ENCODE data around the gene SSH3.

Gene SSH3

DNA sequence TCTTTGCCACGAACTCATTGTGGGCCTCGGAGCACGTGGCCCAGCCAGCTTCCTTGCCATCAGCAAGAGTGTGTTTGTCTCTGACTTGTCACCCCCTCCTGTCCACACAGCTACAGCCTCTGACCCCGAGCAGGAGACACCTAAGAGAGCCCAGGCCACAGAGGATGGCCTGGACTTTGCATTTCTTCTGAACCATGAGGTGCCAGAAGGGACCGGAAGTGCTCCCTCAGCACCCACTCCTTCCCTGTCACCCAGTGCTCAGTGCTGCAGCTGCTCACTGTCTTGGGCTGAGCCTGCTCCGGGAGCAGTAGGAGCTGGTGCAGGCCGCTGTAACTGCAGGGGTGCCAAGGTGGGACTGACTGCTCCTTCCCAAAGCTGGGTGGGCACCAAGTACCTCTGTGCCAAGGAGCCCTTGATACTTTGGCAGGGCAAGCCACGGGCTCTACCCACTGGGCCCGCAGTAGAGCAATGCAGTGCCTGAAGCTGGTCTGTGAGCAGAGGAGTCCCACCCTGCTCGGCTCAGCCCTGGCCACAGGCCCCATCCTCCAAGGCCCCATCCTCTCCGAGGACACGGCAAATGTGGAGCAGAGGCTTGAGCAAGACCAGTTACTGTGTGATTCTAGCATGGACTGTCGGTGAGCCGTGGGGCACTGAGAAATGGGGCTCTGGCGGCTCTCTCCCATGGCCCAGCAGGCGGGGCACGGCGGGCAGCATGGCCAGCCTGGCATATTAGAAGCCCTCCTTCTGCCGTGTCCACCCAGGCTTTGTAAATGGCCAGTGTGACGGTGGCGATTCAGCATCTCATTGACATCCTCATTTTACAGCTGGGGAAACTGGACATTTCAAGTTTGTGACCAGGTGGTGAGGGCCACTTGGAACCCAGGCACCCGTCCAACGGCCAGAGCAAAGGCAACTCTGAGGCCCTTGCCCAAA, 30.7 kb upstream of the SSH3 start:
- Histone ChIP-seq H3K27me3 (no peaks in the 10 kb centered on the region), H3K9me3 (no peaks in the 10 kb centered on the region), H3K4me3 (ENCODE audit: low read depth in 1 of 2, low read length in 1 of 2) (peak overlapping the region; percentile 95 to 97), H3K36me3 (peaks cover 34% of the 10 kb centered on the region), H3K4me1 (ENCODE audit: control insufficient read depth in 1 of 2, insufficient read depth in 1 of 2, low read depth in 1 of 2, low read length in 1 of 2) (peaks cover 96 to 99% of the 10 kb centered on the region in 2 experiments), H3K27ac (peak overlapping the region; percentile 99)
- TF ChIP-seq, protein P1, sequence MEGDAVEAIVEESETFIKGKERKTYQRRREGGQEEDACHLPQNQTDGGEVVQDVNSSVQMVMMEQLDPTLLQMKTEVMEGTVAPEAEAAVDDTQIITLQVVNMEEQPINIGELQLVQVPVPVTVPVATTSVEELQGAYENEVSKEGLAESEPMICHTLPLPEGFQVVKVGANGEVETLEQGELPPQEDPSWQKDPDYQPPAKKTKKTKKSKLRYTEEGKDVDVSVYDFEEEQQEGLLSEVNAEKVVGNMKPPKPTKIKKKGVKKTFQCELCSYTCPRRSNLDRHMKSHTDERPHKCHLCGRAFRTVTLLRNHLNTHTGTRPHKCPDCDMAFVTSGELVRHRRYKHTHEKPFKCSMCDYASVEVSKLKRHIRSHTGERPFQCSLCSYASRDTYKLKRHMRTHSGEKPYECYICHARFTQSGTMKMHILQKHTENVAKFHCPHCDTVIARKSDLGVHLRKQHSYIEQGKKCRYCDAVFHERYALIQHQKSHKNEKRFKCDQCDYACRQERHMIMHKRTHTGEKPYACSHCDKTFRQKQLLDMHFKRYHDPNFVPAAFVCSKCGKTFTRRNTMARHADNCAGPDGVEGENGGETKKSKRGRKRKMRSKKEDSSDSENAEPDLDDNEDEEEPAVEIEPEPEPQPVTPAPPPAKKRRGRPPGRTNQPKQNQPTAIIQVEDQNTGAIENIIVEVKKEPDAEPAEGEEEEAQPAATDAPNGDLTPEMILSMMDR (IDR thresholded peaks at IDR 0.05), result no peak

DNA sequence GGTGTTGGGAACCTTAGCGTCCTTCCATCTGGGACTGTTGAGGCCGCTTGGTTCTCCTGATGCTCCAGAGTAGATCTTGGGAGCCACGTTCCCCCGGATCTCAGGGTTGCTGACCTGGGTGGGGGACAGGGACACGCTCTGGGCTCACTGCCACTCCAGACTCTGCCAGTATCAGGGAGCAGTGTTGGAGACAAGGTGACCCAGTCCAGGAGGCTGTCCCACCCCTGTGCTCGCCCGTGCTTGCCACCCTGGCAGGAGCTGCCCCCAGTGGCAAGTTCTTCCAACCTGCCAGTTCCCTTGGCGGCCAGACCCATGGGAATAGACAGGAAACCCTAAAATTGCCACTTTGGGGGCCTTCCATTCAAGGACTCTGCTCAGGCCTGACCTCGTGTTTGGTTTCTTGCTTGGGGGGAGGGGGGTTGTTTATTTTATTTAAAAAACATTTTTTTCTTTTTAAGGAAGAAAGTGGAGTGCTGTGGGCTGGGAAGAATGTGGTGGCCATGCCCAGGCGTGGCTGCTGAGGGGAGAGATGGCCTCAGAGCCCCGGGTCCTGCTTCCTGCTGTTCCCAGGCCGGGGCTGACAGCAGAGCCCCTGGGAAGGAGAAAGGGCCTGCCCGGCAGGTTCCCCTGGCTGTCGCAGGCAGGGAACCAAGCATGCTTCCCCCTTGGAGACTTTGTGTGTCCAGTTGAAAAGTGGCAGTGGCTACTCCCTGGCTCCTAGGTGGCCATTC, 29.9 kb upstream of the SSH3 start:
- peak overlapping the region; percentile 99 for H3K27ac ChIP-seq
- no peaks in the 10 kb centered on the region for H3K27me3 ChIP-seq
- TF ChIP-seq, protein P1 (IDR thresholded peaks at IDR 0.05), result no peak
- H3K9me3 ChIP-seq, result no peaks in the 10 kb centered on the region
- H3K4me3 ChIP-seq (ENCODE audit: low read depth in 1 of 2, low read length in 1 of 2), result peak overlapping the region; percentile 95 to 97
- peaks cover 26% of the 10 kb centered on the region for H3K36me3 ChIP-seq
- peaks cover 98 to 99% of the 10 kb centered on the region in 2 experiments for H3K4me1 ChIP-seq (ENCODE audit: control insufficient read depth in 1 of 2, insufficient read depth in 1 of 2, low read depth in 1 of 2, low read length in 1 of 2)

DNA sequence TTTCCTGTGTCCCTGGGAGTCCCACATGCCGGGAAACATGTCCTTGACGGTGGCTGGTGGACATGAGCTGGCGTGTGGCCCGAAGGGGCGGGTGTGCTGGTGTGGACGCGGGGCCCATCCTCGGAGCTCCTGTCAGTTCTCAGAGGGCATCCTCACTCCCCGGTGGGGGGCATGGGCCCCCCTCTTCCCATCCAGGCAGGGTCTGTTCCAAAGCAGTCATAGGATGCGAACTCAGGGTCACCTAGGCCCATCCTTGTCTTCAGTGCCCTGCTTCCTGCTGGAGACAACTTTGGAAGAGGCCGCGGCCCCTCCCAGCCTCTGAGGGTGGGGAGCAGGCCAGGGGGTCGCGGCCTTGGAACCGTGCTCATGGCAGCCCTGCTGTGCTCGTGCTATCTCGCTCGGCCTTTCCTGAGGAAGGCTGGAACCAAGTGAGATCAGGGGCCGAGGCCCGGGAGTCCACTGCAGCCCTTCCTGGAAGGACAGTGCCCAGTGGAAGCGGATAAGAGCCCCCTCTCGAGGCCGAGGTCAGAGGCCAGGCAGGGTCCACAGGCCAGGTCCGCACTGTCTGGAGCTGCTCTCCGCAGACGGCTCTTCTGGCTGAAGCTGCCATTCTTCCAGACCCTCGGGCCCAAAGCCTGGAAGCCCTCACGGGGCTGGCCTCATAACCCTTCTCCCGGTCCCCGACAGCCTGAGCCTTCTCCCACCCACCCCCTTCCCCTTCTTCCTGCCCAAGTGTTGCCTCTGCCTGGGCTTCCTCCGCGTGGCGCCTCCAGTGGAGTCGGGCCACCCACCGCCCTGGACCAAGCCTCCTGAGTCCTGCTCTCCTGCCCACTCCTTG, 28.3 kb upstream of the SSH3 start:
- no peaks in the 10 kb centered on the region for H3K9me3 ChIP-seq
- H3K27ac ChIP-seq, result peak overlapping the region; percentile 99
- H3K36me3 ChIP-seq, result peaks cover 26% of the 10 kb centered on the region
- TF ChIP-seq, protein P1 (IDR thresholded peaks at IDR 0.05), result no peak
- no peaks in the 10 kb centered on the region for H3K27me3 ChIP-seq
- peaks cover 99% of the 10 kb centered on the region in 2 experiments for H3K4me1 ChIP-seq (ENCODE audit: control insufficient read depth in 1 of 2, insufficient read depth in 1 of 2, low read depth in 1 of 2, low read length in 1 of 2)
- H3K4me3 ChIP-seq (ENCODE audit: low read depth in 1 of 2, low read length in 1 of 2), result peak overlapping the region; percentile 95 to 97

DNA sequence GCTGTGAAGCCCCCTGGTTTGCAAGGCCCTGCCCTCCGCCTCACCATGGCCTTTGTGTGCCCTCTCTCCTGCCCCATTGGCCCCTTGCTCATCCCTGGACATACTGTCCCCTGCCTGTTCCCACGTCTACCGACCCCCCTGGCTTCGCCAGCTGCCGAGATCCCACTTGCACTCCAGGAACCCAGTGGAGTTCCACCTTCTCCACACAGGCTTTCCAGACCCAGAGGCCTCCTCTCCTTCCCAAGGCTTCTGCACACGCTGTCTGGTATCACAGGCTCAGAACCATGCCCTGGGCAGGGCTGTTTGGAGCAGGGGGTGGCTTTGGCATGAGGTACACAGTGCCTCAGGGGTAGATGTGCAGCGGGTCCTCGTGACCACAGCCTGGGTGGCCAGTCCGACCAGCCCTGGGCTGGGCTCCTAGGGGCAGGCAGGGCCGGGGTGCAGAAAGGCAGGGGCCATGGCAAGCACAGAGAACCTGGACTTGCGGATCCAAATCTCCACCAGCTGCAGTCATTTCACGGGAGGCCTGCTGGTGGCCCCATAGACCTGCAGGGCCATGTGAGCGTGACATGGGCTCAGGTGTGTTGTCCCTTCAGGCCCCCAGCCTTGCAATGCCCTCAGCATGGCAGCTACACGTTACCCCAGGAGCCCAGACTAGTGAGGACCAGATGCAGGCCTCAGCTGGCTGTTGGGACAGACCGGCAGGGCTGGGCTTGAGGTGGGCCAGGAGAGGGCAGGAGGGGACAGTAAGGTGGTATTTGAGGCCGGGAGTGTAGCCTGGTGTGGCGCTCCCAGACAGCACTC, 27.5 kb upstream of the SSH3 start:
- Histone ChIP-seq H3K4me3 (ENCODE audit: low read depth in 1 of 2, low read length in 1 of 2) (peak overlapping the region; percentile 95 to 97), H3K4me1 (ENCODE audit: control insufficient read depth in 1 of 2, insufficient read depth in 1 of 2, low read depth in 1 of 2, low read length in 1 of 2) (peaks cover 99 to 100% of the 10 kb centered on the region in 2 experiments), H3K27me3 (no peaks in the 10 kb centered on the region), H3K36me3 (peaks cover 34% of the 10 kb centered on the region), H3K27ac (peak overlapping the region; percentile 99), H3K9me3 (no peaks in the 10 kb centered on the region)
- TF ChIP-seq, protein P1 (IDR thresholded peaks at IDR 0.05), result peak; percentile 12

Data from neutrophil (primary cell).